Smooth muscle cell (in vitro differentiated cells): Measurements from ENCODE around the gene INPP4B. TPM values are rescaled to one million over a fixed set of nuclear protein-coding genes. Genes with fewer than 3 reads are reported as not detected.

Experiments used
- DNase-seq: peaks from one replicate; lab custom pipeline; 2025; ENCODE audit not compliant: unreplicated experiment; lab: John Stamatoyannopoulos, UW
- H2AFZ ChIP-seq: fragments of 200-600 bp; sonication (generic); 2 replicates; pipeline ENCODE4 v1.6.0; 2016; ENCODE audit warnings: antibody characterized with exemption, low read depth, mild to moderate bottlenecking
- H3F3A ChIP-seq: fragments of 200-600 bp; sonication (generic); 2 replicates; pipeline ENCODE4 v1.6.0; 2017; ENCODE audit warnings: antibody characterized with exemption, low read depth
- H3K27ac ChIP-seq: fragments of 200-600 bp; sonication (generic); 2 replicates; pipeline ENCODE4 v1.5.1; 2016; ENCODE audit warnings: low read depth, mild to moderate bottlenecking
- H3K27me3 ChIP-seq: fragments of 200-600 bp; sonication (generic); 2 replicates; pipeline ENCODE4 v1.6.1; 2016; ENCODE audit warnings: low read depth, mild to moderate bottlenecking
- H3K36me3 ChIP-seq: fragments of 200-600 bp; sonication (generic); 2 replicates; pipeline ENCODE4 v1.5.1; 2016; ENCODE audit warnings: low read depth
- H3K4me1 ChIP-seq: fragments of 200-600 bp; sonication (generic); 2 replicates; pipeline ENCODE4 v1.5.1; 2016; ENCODE audit warnings: low read depth
- H3K4me2 ChIP-seq: fragments of 200-600 bp; sonication (generic); 2 replicates; pipeline ENCODE4 v1.6.0; 2016; ENCODE audit warnings: mild to moderate bottlenecking
- H3K4me3 ChIP-seq: fragments of 200-600 bp; sonication (generic); 2 replicates; pipeline ENCODE4 v1.5.1; 2016; ENCODE audit warnings: mild to moderate bottlenecking
- H3K79me2 ChIP-seq: fragments of 200-600 bp; sonication (generic); 2 replicates; pipeline ENCODE4 v1.6.0; 2016; ENCODE audit warnings: low read depth, mild to moderate bottlenecking
- H3K9ac ChIP-seq: fragments of 200-600 bp; sonication (generic); 2 replicates; pipeline ENCODE4 v1.6.0; 2016; ENCODE audit warnings: low read depth
- H3K9me3 ChIP-seq: fragments of 200-600 bp; sonication (generic); replicated peaks from 2 replicates; pipeline ENCODE4 v1.5.1; 2016; ENCODE audit warnings: low read depth
- H4K20me1 ChIP-seq: fragments of 200-600 bp; sonication (generic); 2 replicates; pipeline ENCODE4 v1.6.0; 2016; ENCODE audit warnings: low read depth
- CTCF ChIP-seq: fragments of 200-600 bp; sonication (generic); IDR thresholded peaks from 2 replicates; pipeline ENCODE4 v1.5.1; 2017; ENCODE audit warnings: borderline replicate concordance, mild to moderate bottlenecking, antibody characterized with exemption; ENCODE audit not compliant: insufficient read depth, poor library complexity, severe bottlenecking
- WGBS: methylation state at CpG from one replicate; pipeline ENCODE4 v1.1.7; 2016; ENCODE audit warnings: low lambda C conversion rate; 5-methylcytosine and 5-hydroxymethylcytosine counted together
- polyA plus RNA-seq: library from polyadenylated mRNA; unstranded; fragments of >200 nt; fragmentation: Nextera tagmentation; extraction: Ambion mirVana; gene quantifications from 2 replicates; pipeline ENCODE4 v1.2.1, GENCODE V29; 2016
- total RNA-seq: library from RNA; depleted of rRNA; stranded (reverse); fragments of >200 nt; gene quantifications from 2 replicates; pipeline ENCODE4 v1.2.3, GENCODE V29; 2014

INPP4B gene
- total and polyA plus RNA-seq, 2 experiments from 2014 or later, result 2.0 to 10.9 TPM

GRCh38 chr4:142043509-142043908 lies 802.6 kb downstream of the INPP4B start:
- H2AFZ ChIP-seq, result no peak overlapping the region
- H3K36me3 ChIP-seq, result no peaks in the 10 kb centered on the region
- H3K27ac ChIP-seq, result peak overlapping the region; percentile 21
- no peaks in the 10 kb centered on the region for H3K4me1 ChIP-seq
- H3F3A ChIP-seq, result no peaks in the 10 kb centered on the region
- H3K4me3 ChIP-seq, result no peak overlapping the region
- no peaks in the 10 kb centered on the region for H3K27me3 ChIP-seq
- no peak for TF ChIP-seq CTCF
- H3K79me2 ChIP-seq, result no peaks in the 10 kb centered on the region
- no peak overlapping the region for H3K9ac ChIP-seq
- no peaks in the 10 kb centered on the region for H4K20me1 ChIP-seq
- H3K4me2 ChIP-seq, result peak overlapping the region; percentile 64
- no peak for DNase-seq
- no peaks in the 10 kb centered on the region for H3K9me3 ChIP-seq

GRCh38 chr4:142041788-142042187 lies 804.3 kb downstream of the INPP4B start:
- Histone ChIP-seq H3K36me3 (no peaks in the 10 kb centered on the region), H3F3A (no peaks in the 10 kb centered on the region), H3K4me2 (no peak overlapping the region), H3K79me2 (no peaks in the 10 kb centered on the region), H3K4me3 (no peak overlapping the region), H3K27me3 (no peaks in the 10 kb centered on the region), H2AFZ (no peak overlapping the region), H3K9ac (no peak overlapping the region), H4K20me1 (no peaks in the 10 kb centered on the region), H3K4me1 (no peaks in the 10 kb centered on the region), H3K27ac (no peak overlapping the region), H3K9me3 (no peaks in the 10 kb centered on the region)
- WGBS, result 98% methylated on average over 1 of the region's 1 CpG
- no peak for TF ChIP-seq CTCF
- DNase-seq, result no peak

GRCh38 chr4:142040043-142040442 lies 806.1 kb downstream of the INPP4B start:
- H3K9me3 ChIP-seq, result no peaks in the 10 kb centered on the region
- H3K4me3 ChIP-seq, result no peak overlapping the region
- no peak overlapping the region for H3K9ac ChIP-seq
- no peak overlapping the region for H2AFZ ChIP-seq
- no peak overlapping the region for H3K4me2 ChIP-seq
- H3K79me2 ChIP-seq, result no peaks in the 10 kb centered on the region
- H3F3A ChIP-seq, result no peaks in the 10 kb centered on the region
- H4K20me1 ChIP-seq, result no peaks in the 10 kb centered on the region
- no peak overlapping the region for H3K27ac ChIP-seq
- no peaks in the 10 kb centered on the region for H3K4me1 ChIP-seq
- no peaks in the 10 kb centered on the region for H3K36me3 ChIP-seq
- H3K27me3 ChIP-seq, result no peaks in the 10 kb centered on the region
- TF ChIP-seq CTCF, result no peak
- 57% methylated on average over 3 of the region's 3 CpGs for WGBS
- no peak for DNase-seq

- H4K20me1 ChIP-seq, result no peaks in the 10 kb centered on the region
- H3K4me3 ChIP-seq, result no peak overlapping the region
- no peaks in the 10 kb centered on the region for H3K79me2 ChIP-seq
- no peak overlapping the region for H3K27ac ChIP-seq
- H3K4me2 ChIP-seq, result no peak overlapping the region
- no peak for DNase-seq
- TF ChIP-seq CTCF, result no peak
- no peaks in the 10 kb centered on the region for H3K27me3 ChIP-seq
- WGBS, result 80% methylated on average over 4 of the region's 4 CpGs
- H2AFZ ChIP-seq, result no peak overlapping the region
- no peaks in the 10 kb centered on the region for H3F3A ChIP-seq
- H3K36me3 ChIP-seq, result no peaks in the 10 kb centered on the region
- H3K9ac ChIP-seq, result no peak overlapping the region
- H3K4me1 ChIP-seq, result no peaks in the 10 kb centered on the region
- H3K9me3 ChIP-seq, result no peaks in the 10 kb centered on the region
Observed at GRCh38 chr4:142036795-142037583, 809.1 kb downstream of the INPP4B start.
